K562 (cell line): Measurements from ENCODE around the gene MYLIP. TPM values are rescaled to one million over a fixed set of nuclear protein-coding genes. Genes with fewer than 3 reads are reported as not detected.
A peak's percentile ranks its signal among the peaks of the same experiment; 100 is the strongest.

Experiments
- CHCHD3 ChIP-seq: fragments of 250-450 bp; sonication (Bioruptor Pico); IDR thresholded peaks from 2 replicates; pipeline ENCODE4 v2.1.2; 2022; ENCODE audit warnings: mild to moderate bottlenecking
- FOSL1 ChIP-seq: fragments of 200-800 bp; sonication (Bioruptor generic); conservative IDR thresholded peaks from 2 replicates; pipeline ENCODE4 v1.6.1; 2016; ENCODE audit warnings: missing genetic modification characterization, missing compliant biosample characterization
- GATA2 ChIP-seq: sonication (generic); formaldehyde crosslinking; IDR thresholded peaks from 2 replicates; pipeline ENCODE4 v1.4.0; 2020; ENCODE audit warnings: mild to moderate bottlenecking, missing genetic modification reagents
- ILK ChIP-seq: fragments of 450-650 bp; IDR thresholded peaks from 2 replicates; pipeline ENCODE4 v1.6.1; 2016; ENCODE audit warnings: missing genetic modification characterization, low read depth, mild to moderate bottlenecking, missing compliant biosample characterization, moderate library complexity, borderline replicate concordance
- LEF1 ChIP-seq: fragments of 450-650 bp; IDR thresholded peaks from 2 replicates; pipeline ENCODE4 v1.6.1; 2016; ENCODE audit warnings: mild to moderate bottlenecking
- MXI1 ChIP-seq: IDR thresholded peaks from 2 replicates; pipeline ENCODE4 v1.6.1; 2011; ENCODE audit warnings: low read depth, mild to moderate bottlenecking, improper control_type of control experiment, low read length
- NCOA1 ChIP-seq: fragments of 450-650 bp; IDR thresholded peaks from 2 replicates; pipeline ENCODE4 v1.6.1; 2016; ENCODE audit warnings: low read depth
- NR3C1 ChIP-seq: sonication (generic); formaldehyde crosslinking; IDR thresholded peaks from 2 replicates; pipeline ENCODE4 v1.8.1; 2022; ENCODE audit warnings: missing genetic modification reagents
- SMAD3 ChIP-seq: fragments of 450-650 bp; formaldehyde crosslinking; conservative IDR thresholded peaks from 2 replicates; pipeline ENCODE4 v1.4.0; 2020; ENCODE audit warnings: mild to moderate bottlenecking
- SP2 ChIP-seq: IDR thresholded peaks from 2 replicates; pipeline ENCODE4 v1.6.1; 2011; ENCODE audit warnings: mild to moderate bottlenecking, low read depth, low read length, moderate library complexity; ENCODE audit not compliant: poor library complexity, severe bottlenecking; ENCODE audit errors: extremely low read depth
- TAF1 ChIP-seq: IDR thresholded peaks from 2 replicates; pipeline ENCODE4 v1.6.1; 2011; ENCODE audit warnings: mild to moderate bottlenecking, low read length, moderate library complexity; ENCODE audit not compliant: insufficient read depth, control insufficient read depth, severe bottlenecking; ENCODE audit errors: extremely low read depth
- ZNF3 ChIP-seq: fragments of 250-450 bp; sonication (Bioruptor Pico); IDR thresholded peaks from 2 replicates; pipeline ENCODE4 v1.5.0; 2021; ENCODE audit warnings: mild to moderate bottlenecking, moderate library complexity
- polyA plus RNA-seq, 8 experiments: library from polyadenylated mRNA; depleted of rRNA in 4 of 8; stranded (reverse) in 5 of 8; unstranded in 3 of 8; fragments of >200 nt; fragmentation: Nextera tagmentation in 2 of 8; fragmentation: Illumina TruSeq in 1 of 8; extraction: Ambion mirVana in 2 of 8; extraction: Trizol in 1 of 8; gene quantifications; 2 replicates each; pipeline versions ENCODE4 v1.2.1 to v1.2.3, GENCODE V29; 2011 to 2014; ENCODE audit warnings: inconsistent platforms in 1 of 8, missing spikeins in 1 of 8
- total RNA-seq, 7 experiments: library from RNA; depleted of rRNA in 6 of 7; stranded (reverse); fragments of >200 nt in 6 of 7; fragmentation: Illumina TruSeq in 2 of 7; extraction: Trizol in 2 of 7; gene quantifications; 2 replicates each; pipeline versions ENCODE4 v1.2.1 to v1.2.3, GENCODE V29; 2011 to 2021; ENCODE audit warnings: low replicate concordance in 1 of 7
- TF ChIP-seq, protein P1 (sequence below): fragments of 150-350 bp; IDR thresholded peaks from 2 replicates; pipeline ENCODE4 v1.6.1; 2014; ENCODE audit warnings: low read depth, mild to moderate bottlenecking, low read length, borderline replicate concordance
- TF ChIP-seq, protein P2 (sequence below): fragments of 250-450 bp; sonication (Bioruptor Pico); IDR thresholded peaks from 2 replicates; pipeline ENCODE4 v1.5.0; 2020; ENCODE audit warnings: mild to moderate bottlenecking, borderline replicate concordance
- TF ChIP-seq, protein P3 (sequence below): fragments of 250-450 bp; sonication (Bioruptor Pico); IDR thresholded peaks from 2 replicates; pipeline ENCODE4 v1.8.0; 2022; ENCODE audit warnings: moderate library complexity, mild to moderate bottlenecking, inconsistent platforms
- TF ChIP-seq, protein P4 (sequence below), 2 experiments: fragments of 450-650 bp in 1 of 2; sonication (generic) in 1 of 2; formaldehyde crosslinking; conservative IDR thresholded peaks; 2 replicates each; pipeline versions ENCODE4 v1.4.0 to v1.8.1; 2020 to 2022; ENCODE audit warnings: mild to moderate bottlenecking in 1 of 2, missing genetic modification reagents in 1 of 2
- TF ChIP-seq, protein P5 (sequence below): sonication (generic); formaldehyde crosslinking; IDR thresholded peaks from 2 replicates; pipeline ENCODE4 v1.8.1; 2022; ENCODE audit warnings: missing genetic modification reagents

MYLIP gene
- total and polyA plus RNA-seq, 9 of the 15 experiments (the other 6 are each of a cell fraction or from before 2014, with no cell fraction given), result 10.8 to 43.5 (median 31.5) TPM

DNA sequence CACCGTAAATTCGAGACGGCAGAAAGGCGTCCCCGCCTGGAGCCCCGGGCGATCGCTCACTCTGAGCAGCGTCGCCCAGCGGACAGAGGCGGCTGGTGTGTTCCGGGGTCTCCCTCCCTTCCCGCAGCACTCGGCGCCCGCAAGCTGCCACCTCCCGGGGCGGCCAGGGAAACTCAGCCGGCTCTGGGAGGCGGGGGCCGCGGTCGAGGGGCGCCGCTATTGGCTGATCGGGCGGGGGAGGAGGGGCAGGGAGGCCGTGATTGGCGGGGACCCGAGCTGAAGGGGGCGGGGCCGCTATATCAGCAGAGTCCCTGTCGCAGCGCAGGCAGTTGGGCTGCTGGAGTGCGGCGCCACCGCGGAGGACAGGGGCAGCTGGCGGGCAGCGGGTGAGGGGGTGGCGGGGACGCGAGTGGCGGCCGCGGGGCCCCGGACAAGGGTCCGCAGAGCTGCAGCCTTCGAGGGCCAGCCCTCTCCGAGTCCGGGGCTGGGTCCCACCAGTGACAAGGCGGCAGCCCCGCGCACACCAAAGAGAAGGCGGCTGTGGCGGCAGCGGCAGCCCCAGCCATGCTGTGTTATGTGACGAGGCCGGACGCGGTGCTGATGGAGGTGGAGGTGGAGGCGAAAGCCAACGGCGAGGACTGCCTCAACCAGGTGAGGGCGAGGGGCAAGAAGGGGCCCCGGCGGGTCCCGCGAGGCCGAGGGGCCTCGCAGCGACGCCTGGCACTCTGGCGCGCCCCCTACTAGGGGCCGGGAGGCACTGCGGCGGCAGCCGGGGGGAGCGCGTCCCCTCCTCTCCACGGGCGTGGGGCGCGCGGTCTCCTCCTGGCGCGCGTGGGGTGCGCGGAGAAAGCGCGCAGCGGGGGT lies at the start of gene MYLIP (continued):
- TF ChIP-seq, protein P1, sequence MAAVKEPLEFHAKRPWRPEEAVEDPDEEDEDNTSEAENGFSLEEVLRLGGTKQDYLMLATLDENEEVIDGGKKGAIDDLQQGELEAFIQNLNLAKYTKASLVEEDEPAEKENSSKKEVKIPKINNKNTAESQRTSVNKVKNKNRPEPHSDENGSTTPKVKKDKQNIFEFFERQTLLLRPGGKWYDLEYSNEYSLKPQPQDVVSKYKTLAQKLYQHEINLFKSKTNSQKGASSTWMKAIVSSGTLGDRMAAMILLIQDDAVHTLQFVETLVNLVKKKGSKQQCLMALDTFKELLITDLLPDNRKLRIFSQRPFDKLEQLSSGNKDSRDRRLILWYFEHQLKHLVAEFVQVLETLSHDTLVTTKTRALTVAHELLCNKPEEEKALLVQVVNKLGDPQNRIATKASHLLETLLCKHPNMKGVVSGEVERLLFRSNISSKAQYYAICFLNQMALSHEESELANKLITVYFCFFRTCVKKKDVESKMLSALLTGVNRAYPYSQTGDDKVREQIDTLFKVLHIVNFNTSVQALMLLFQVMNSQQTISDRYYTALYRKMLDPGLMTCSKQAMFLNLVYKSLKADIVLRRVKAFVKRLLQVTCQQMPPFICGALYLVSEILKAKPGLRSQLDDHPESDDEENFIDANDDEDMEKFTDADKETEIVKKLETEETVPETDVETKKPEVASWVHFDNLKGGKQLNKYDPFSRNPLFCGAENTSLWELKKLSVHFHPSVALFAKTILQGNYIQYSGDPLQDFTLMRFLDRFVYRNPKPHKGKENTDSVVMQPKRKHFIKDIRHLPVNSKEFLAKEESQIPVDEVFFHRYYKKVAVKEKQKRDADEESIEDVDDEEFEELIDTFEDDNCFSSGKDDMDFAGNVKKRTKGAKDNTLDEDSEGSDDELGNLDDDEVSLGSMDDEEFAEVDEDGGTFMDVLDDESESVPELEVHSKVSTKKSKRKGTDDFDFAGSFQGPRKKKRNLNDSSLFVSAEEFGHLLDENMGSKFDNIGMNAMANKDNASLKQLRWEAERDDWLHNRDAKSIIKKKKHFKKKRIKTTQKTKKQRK, result no peak
- TF ChIP-seq FOSL1 (tag) (peak; percentile 71), NCOA1 (0 out of 2 replicates have a peak, but pooled peaks have one; percentile 32), SP2 (peak; percentile 64), MXI1 (no peak; the same call in none of the 2 replicates), GATA2 (CRISPR knock-in tag) (peak; percentile 33; the same call in 1 of the 2 replicates), ZNF3 (CRISPR knock-in tag) (no peak), TAF1 (peak; percentile 100), NR3C1 (CRISPR knock-in tag) (no peak), LEF1 (peak; percentile 20; the same call in 1 of the 2 replicates), SMAD3 (CRISPR knock-in tag) (peak; percentile 88), ILK (tag) (no peak), CHCHD3 (CRISPR knock-in tag) (peak; percentile 94)
- TF ChIP-seq, protein P2, sequence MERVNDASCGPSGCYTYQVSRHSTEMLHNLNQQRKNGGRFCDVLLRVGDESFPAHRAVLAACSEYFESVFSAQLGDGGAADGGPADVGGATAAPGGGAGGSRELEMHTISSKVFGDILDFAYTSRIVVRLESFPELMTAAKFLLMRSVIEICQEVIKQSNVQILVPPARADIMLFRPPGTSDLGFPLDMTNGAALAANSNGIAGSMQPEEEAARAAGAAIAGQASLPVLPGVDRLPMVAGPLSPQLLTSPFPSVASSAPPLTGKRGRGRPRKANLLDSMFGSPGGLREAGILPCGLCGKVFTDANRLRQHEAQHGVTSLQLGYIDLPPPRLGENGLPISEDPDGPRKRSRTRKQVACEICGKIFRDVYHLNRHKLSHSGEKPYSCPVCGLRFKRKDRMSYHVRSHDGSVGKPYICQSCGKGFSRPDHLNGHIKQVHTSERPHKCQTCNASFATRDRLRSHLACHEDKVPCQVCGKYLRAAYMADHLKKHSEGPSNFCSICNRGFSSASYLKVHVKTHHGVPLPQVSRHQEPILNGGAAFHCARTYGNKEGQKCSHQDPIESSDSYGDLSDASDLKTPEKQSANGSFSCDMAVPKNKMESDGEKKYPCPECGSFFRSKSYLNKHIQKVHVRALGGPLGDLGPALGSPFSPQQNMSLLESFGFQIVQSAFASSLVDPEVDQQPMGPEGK, result peak; percentile 91
- TF ChIP-seq, protein P3, sequence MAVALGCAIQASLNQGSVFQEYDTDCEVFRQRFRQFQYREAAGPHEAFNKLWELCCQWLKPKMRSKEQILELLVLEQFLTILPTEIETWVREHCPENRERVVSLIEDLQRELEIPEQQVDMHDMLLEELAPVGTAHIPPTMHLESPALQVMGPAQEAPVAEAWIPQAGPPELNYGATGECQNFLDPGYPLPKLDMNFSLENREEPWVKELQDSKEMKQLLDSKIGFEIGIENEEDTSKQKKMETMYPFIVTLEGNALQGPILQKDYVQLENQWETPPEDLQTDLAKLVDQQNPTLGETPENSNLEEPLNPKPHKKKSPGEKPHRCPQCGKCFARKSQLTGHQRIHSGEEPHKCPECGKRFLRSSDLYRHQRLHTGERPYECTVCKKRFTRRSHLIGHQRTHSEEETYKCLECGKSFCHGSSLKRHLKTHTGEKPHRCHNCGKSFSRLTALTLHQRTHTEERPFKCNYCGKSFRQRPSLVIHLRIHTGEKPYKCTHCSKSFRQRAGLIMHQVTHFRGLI, result no peak
- TF ChIP-seq, protein P4, sequence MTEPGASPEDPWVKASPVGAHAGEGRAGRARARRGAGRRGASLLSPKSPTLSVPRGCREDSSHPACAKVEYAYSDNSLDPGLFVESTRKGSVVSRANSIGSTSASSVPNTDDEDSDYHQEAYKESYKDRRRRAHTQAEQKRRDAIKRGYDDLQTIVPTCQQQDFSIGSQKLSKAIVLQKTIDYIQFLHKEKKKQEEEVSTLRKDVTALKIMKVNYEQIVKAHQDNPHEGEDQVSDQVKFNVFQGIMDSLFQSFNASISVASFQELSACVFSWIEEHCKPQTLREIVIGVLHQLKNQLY (CRISPR knock-in tag; conservative IDR thresholded peaks at IDR 0.05), result peak; percentile 89 to 92; a peak in 2 of 4 replicates
- TF ChIP-seq, protein P5, sequence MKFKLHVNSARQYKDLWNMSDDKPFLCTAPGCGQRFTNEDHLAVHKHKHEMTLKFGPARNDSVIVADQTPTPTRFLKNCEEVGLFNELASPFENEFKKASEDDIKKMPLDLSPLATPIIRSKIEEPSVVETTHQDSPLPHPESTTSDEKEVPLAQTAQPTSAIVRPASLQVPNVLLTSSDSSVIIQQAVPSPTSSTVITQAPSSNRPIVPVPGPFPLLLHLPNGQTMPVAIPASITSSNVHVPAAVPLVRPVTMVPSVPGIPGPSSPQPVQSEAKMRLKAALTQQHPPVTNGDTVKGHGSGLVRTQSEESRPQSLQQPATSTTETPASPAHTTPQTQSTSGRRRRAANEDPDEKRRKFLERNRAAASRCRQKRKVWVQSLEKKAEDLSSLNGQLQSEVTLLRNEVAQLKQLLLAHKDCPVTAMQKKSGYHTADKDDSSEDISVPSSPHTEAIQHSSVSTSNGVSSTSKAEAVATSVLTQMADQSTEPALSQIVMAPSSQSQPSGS, result no peak
